ENCODE measurements around the gene ABHD8. TPM values are rescaled to one million over a fixed set of nuclear protein-coding genes. Genes with fewer than 3 reads are reported as not detected.

The ABHD8 gene
- total and polyA plus RNA-seq, 2 donors (not counting 1 experiment from before 2014, with no cell fraction given): 5.2 to 7.2 TPM

- H3K79me2 ChIP-seq (ENCODE audit: control insufficient read depth, insufficient read depth, low read length): no peaks in the 10 kb centered on the region
- H3K27ac ChIP-seq (ENCODE audit: low read length in 2 of 2): peak within 1 kb of the TSS; percentile 16 to 33
- peak within 1 kb of the TSS; percentile 48 to 92 (median 66) for H3K4me3 ChIP-seq (ENCODE audit: control extremely low read depth in 1 of 5, extremely low read depth in 1 of 5, insufficient read depth in 1 of 5, low read depth in 2 of 5, low read length in 4 of 5)
- ATAC-seq (ENCODE audit: low read depth): peak; percentile 65
- no peaks in the 10 kb centered on the region for H3K27me3 ChIP-seq (replicated peaks in 1 of 4; ENCODE audit: control extremely low read depth in 1 of 4, control insufficient read depth in 3 of 4, insufficient read depth in 4 of 4, low read length in 3 of 4)
- H3K36me3 ChIP-seq (replicated peaks in 1 of 2; ENCODE audit: control extremely low read depth in 1 of 2, control insufficient read depth in 1 of 2, extremely low read depth in 1 of 2, insufficient read depth in 2 of 2, low read length in 1 of 2): peaks cover 0 to 20% of the 10 kb centered on the region in 2 experiments
- Mint-ChIP-seq H3K27ac (peak within 1 kb of the TSS; percentile 63), H3K4me1 (peaks cover 8% of the 10 kb centered on the region), H3K9me3 (ENCODE audit: insufficient read depth) (no peaks in the 10 kb centered on the region), H3K27me3 (no peaks in the 10 kb centered on the region), H3K4me3 (peak within 1 kb of the TSS; percentile 93)
- peak within 1 kb of the TSS; percentile 92 for H3K4me2 ChIP-seq (replicated peaks; ENCODE audit: low read depth, low read length, poor library complexity, severe bottlenecking)
- ChIA-PET POLR2A (interaction anchor here (0.6 to 1.5 kb wide), 11 partner anchors 8 to 567 kb away, joined by 3 to 12 read pairs (median 5); partner anchors contain the start of genes BABAM1, MYO9B, OCEL1 and USE1), CTCF (interaction anchor here (0.6 to 5.9 kb wide), 22 partner anchors 10 to 569 kb away, joined by 3 to 52 read pairs (median 4); partner anchors contain the start of genes BABAM1, DDA1, MRPL34 and USE1)
- H3K4me1 ChIP-seq (ENCODE audit: control insufficient read depth in 2 of 2, insufficient read depth in 2 of 2, low read length in 2 of 2): peaks cover 5 to 21% of the 10 kb centered on the region in 2 donors
- H4K20me1 ChIP-seq (ENCODE audit: control insufficient read depth, insufficient read depth, low read length, poor library complexity, severe bottlenecking): no peaks in the 10 kb centered on the region
- WGBS (ENCODE audit: insufficient coverage): 3% methylated on average over 75 of the region's 75 CpGs
- intact Hi-C loops (cut with micrococcal nuclease): loop anchor here (1.0 to 10.0 kb wide), 5 partner anchors 20 to 567 kb away; no protein-coding TSS in a partner anchor
- peak within 1 kb of the TSS; percentile 78 for H3K9ac ChIP-seq (ENCODE audit: low read length)
- DNase-seq: peak; percentile 75
- no peak for TF ChIP-seq CTCF (IDR thresholded peaks at IDR 0.05)
- TF ChIP-seq EZH2 (IDR thresholded peaks at IDR 0.05; ENCODE audit: borderline replicate concordance, insufficient read depth, low read depth, low read length, poor library complexity, severe bottlenecking): no peak
- no peaks in the 10 kb centered on the region for H3K9me3 ChIP-seq (ENCODE audit: control extremely low read depth in 1 of 3, control insufficient read depth in 2 of 3, insufficient read depth in 1 of 3, low read length in 2 of 3)
- H2AFZ ChIP-seq (ENCODE audit: insufficient read depth, low read depth, low read length, poor library complexity, severe bottlenecking): peak within 1 kb of the TSS; percentile 85
Observed at GRCh38 chr19:17281391-17282304, 21.6 kb downstream of the ABHD8 start, which contains the start of gene ANKLE1. Gene ANKLE1 (plus strand): TSS chr19:17281901. CDS start chr19:17281921, 20 bp downstream.
